Measurements from ENCODE around the gene IL2RA. TPM values are rescaled to one million over a fixed set of nuclear protein-coding genes. Genes with fewer than 3 reads are reported as not detected.

The IL2RA gene
- total RNA-seq, 1 donor from 2014 or later: not detected

GRCh38 chr10:5999440-6000165 lies 62.6 kb downstream of the IL2RA start:
- Mint-ChIP-seq H3K27me3 (ENCODE audit: low read depth) (peaks cover 4% of the 10 kb centered on the region), H3K36me3 (ENCODE audit: low read depth) (no peaks in the 10 kb centered on the region), H3K4me3 (no peak overlapping the region), H3K4me1 (peaks cover 14% of the 10 kb centered on the region), H3K9me3 (peaks cover 3% of the 10 kb centered on the region), H3K27ac (ENCODE audit: unreplicated experiment) (no peak overlapping the region)
- TF ChIP-seq CTCF (conservative IDR thresholded peaks at IDR 0.05): no peak
- DNase-seq (ENCODE audit: low read depth, low spot score): no peak

- Mint-ChIP-seq H3K4me3 (no peak overlapping the region), H3K4me1 (peaks cover 14% of the 10 kb centered on the region), H3K9me3 (peaks cover 11% of the 10 kb centered on the region), H3K36me3 (ENCODE audit: low read depth) (peaks cover 5% of the 10 kb centered on the region), H3K27me3 (ENCODE audit: low read depth) (peaks cover 4% of the 10 kb centered on the region), H3K27ac (ENCODE audit: unreplicated experiment) (peak overlapping the region; percentile 51)
- no peak for TF ChIP-seq CTCF (conservative IDR thresholded peaks at IDR 0.05)
- DNase-seq (ENCODE audit: low read depth, low spot score): no peak
Measured at GRCh38 chr10:5996696-5997095, 65.5 kb downstream of the IL2RA start.

GRCh38 chr10:5992398-5992797 lies 69.8 kb downstream of the IL2RA start:
- no peak overlapping the region for H3K4me3 Mint-ChIP-seq
- DNase-seq (ENCODE audit: low read depth, low spot score): no peak
- H3K4me1 Mint-ChIP-seq: peaks cover 12% of the 10 kb centered on the region
- H3K27ac Mint-ChIP-seq (ENCODE audit: unreplicated experiment): no peak overlapping the region
- H3K36me3 Mint-ChIP-seq (ENCODE audit: low read depth): peaks cover 8% of the 10 kb centered on the region
- no peak for TF ChIP-seq CTCF (conservative IDR thresholded peaks at IDR 0.05)
- H3K27me3 Mint-ChIP-seq (ENCODE audit: low read depth): peaks cover 3% of the 10 kb centered on the region
- peaks cover 15% of the 10 kb centered on the region for H3K9me3 Mint-ChIP-seq

GRCh38 chr10:5991708-5992107 lies 70.5 kb downstream of the IL2RA start:
- no peak for TF ChIP-seq CTCF (conservative IDR thresholded peaks at IDR 0.05)
- no peak for DNase-seq (ENCODE audit: low read depth, low spot score)
- Mint-ChIP-seq H3K9me3 (peaks cover 15% of the 10 kb centered on the region), H3K27me3 (ENCODE audit: low read depth) (peaks cover 4% of the 10 kb centered on the region), H3K27ac (ENCODE audit: unreplicated experiment) (no peak overlapping the region), H3K4me3 (no peak overlapping the region), H3K4me1 (peaks cover 5% of the 10 kb centered on the region), H3K36me3 (ENCODE audit: low read depth) (peaks cover 8% of the 10 kb centered on the region)

- Mint-ChIP-seq H3K36me3 (ENCODE audit: low read depth) (peaks cover 8% of the 10 kb centered on the region), H3K27me3 (ENCODE audit: low read depth) (peaks cover 11% of the 10 kb centered on the region), H3K4me3 (no peak overlapping the region), H3K4me1 (no peaks in the 10 kb centered on the region), H3K27ac (ENCODE audit: unreplicated experiment) (no peak overlapping the region), H3K9me3 (peaks cover 11% of the 10 kb centered on the region)
- TF ChIP-seq CTCF (conservative IDR thresholded peaks at IDR 0.05): no peak
- DNase-seq (ENCODE audit: low read depth, low spot score): no peak
Measured at GRCh38 chr10:5989756-5990155, 72.4 kb downstream of the IL2RA start.
